HepG2 (cell line): Measurements from ENCODE around the gene GADD45GIP1. TPM values are rescaled to one million over a fixed set of nuclear protein-coding genes. Genes with fewer than 3 reads are reported as not detected.

Experiments used
- ARNT2 ChIP-seq: sonication (generic); formaldehyde crosslinking; IDR thresholded peaks from 2 replicates; pipeline ENCODE4 v1.8.0; 2022; ENCODE audit warnings: mild to moderate bottlenecking, low read depth, missing genetic modification reagents, moderate library complexity
- FOXA3 ChIP-seq: IDR thresholded peaks from 2 replicates; pipeline ENCODE4 v1.6.1; 2016; ENCODE audit warnings: missing genetic modification reagents, missing compliant biosample characterization
- NFYC ChIP-seq: IDR thresholded peaks from 2 replicates; pipeline ENCODE4 v1.6.1; 2016; ENCODE audit warnings: missing genetic modification reagents, missing compliant biosample characterization
- PAF1 ChIP-seq: IDR thresholded peaks from 2 replicates; pipeline ENCODE4 v1.6.1; 2016; ENCODE audit warnings: missing genetic modification reagents, missing compliant biosample characterization
- PCBP1 ChIP-seq: fragments of 200-400 bp; formaldehyde crosslinking; IDR thresholded peaks from 2 replicates; pipeline ENCODE4 v1.6.1; 2017; ENCODE audit warnings: mild to moderate bottlenecking, low read depth, low read length, borderline replicate concordance
- PHF8 ChIP-seq: sonication (generic); formaldehyde crosslinking; IDR thresholded peaks from 2 replicates; pipeline ENCODE4 v1.5.0; 2020; ENCODE audit warnings: missing genetic modification reagents
- ZKSCAN5 ChIP-seq: sonication (generic); formaldehyde crosslinking; IDR thresholded peaks from 2 replicates; pipeline ENCODE4 v1.5.1; 2020; ENCODE audit warnings: mild to moderate bottlenecking, missing genetic modification reagents
- ZNF557 ChIP-seq: sonication (generic); formaldehyde crosslinking; IDR thresholded peaks from 2 replicates; pipeline ENCODE4 v1.4.0; 2020; ENCODE audit warnings: missing genetic modification reagents
- ZSCAN30 ChIP-seq: sonication (generic); formaldehyde crosslinking; IDR thresholded peaks from 2 replicates; pipeline ENCODE4 v1.5.0; 2020; ENCODE audit warnings: mild to moderate bottlenecking, missing genetic modification reagents
- polyA plus RNA-seq, 8 experiments: library from polyadenylated mRNA; depleted of rRNA in 3 of 8; stranded (reverse) in 7 of 8; unstranded in 1 of 8; fragments of >200 nt; fragmentation: Illumina TruSeq in 4 of 8; extraction: Trizol in 4 of 8; gene quantifications; 2 replicates each; pipeline versions ENCODE4 v1.2.1 to v1.2.3, GENCODE V29; 2011 to 2016; ENCODE audit warnings: low read depth in 4 of 8, missing spikeins in 1 of 8, mixed read lengths in 1 of 8; ENCODE audit not compliant: insufficient read depth in 1 of 8
- total RNA-seq, 5 experiments: library from RNA; depleted of rRNA; stranded (reverse); fragments of >200 nt; fragmentation: Illumina TruSeq; extraction: Trizol; gene quantifications; 2 replicates each; pipeline ENCODE4 v1.2.3, GENCODE V29; 2016; ENCODE audit warnings: low read depth in 1 of 5
- TF ChIP-seq, protein P1 (sequence below): sonication (generic); formaldehyde crosslinking; IDR thresholded peaks from 2 replicates; pipeline ENCODE4 v1.4.0; 2020; ENCODE audit warnings: missing genetic modification reagents
- TF ChIP-seq, protein P2 (sequence below): sonication (generic); formaldehyde crosslinking; IDR thresholded peaks from 2 replicates; pipeline ENCODE4 v1.4.0; 2020; ENCODE audit warnings: low read depth, missing genetic modification reagents
- TF ChIP-seq, protein P3 (sequence below): sonication (generic); formaldehyde crosslinking; IDR thresholded peaks from 2 replicates; pipeline ENCODE4 v1.5.0; 2020; ENCODE audit warnings: missing genetic modification reagents
- TF ChIP-seq, protein P4 (sequence below): sonication (generic); formaldehyde crosslinking; conservative IDR thresholded peaks from 2 replicates; pipeline ENCODE4 v1.4.0; 2020; ENCODE audit warnings: missing genetic modification reagents
- TF ChIP-seq, protein P5 (sequence below): sonication (generic); formaldehyde crosslinking; IDR thresholded peaks from 2 replicates; pipeline ENCODE4 v1.4.0; 2020; ENCODE audit warnings: mild to moderate bottlenecking, missing genetic modification reagents

GADD45GIP1 gene
- total and polyA plus RNA-seq, 2 of the 13 experiments (the other 11 are each of a cell fraction or from before 2014, with no cell fraction given): 24.6 to 30.7 TPM

DNA sequence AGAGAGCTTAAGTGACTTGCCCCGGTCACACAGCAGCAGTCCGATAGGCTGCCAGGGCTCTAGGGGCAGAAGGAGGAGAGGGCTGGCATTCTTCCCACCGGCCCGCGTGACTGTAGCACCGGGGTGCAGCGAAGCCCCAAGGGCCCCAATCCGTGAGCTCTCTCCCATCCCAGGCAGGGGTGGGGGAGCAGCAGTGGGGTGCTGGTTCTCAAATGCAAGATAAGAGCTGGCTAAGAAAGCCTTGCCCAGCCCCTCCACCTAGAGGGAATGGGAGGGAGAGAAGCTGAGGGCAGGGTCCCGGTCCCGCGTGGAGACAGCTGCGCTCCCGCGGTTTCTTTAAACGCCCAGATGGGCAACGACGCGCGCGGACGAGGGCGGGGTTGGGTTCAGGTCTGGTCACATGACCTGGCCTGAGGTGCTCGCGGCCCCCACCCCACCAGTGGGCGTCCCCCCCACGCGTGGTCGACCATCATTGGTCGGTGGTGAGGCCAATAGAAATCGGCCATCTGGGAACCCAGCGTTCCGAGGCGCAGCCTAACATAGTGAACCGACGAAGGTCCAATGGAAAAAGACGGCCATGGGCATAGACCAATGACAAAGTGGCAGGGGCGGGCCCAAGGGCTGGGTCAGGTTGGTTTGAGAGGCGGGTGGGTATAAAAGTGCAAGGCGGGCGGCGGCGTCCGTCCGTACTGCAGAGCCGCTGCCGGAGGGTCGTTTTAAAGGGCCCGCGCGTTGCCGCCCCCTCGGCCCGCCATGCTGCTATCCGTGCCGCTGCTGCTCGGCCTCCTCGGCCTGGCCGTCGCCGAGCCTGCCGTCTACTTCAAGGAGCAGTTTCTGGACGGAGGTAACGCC lies 18.9 kb downstream of the GADD45GIP1 start, which contains the start of gene CALR (continued):
- TF ChIP-seq, protein P1, sequence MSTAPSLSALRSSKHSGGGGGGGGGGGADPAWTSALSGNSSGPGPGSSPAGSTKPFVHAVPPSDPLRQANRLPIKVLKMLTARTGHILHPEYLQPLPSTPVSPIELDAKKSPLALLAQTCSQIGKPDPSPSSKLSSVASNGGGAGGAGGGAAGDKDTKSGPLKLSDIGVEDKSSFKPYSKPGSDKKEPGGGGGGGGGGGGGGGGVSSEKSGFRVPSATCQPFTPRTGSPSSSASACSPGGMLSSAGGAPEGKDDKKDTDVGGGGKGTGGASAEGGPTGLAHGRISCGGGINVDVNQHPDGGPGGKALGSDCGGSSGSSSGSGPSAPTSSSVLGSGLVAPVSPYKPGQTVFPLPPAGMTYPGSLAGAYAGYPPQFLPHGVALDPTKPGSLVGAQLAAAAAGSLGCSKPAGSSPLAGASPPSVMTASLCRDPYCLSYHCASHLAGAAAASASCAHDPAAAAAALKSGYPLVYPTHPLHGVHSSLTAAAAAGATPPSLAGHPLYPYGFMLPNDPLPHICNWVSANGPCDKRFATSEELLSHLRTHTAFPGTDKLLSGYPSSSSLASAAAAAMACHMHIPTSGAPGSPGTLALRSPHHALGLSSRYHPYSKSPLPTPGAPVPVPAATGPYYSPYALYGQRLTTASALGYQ: no peak; the same call in 1 of the 2 replicates
- TF ChIP-seq PHF8 (CRISPR knock-in tag): peak; percentile 91
- TF ChIP-seq, protein P2, sequence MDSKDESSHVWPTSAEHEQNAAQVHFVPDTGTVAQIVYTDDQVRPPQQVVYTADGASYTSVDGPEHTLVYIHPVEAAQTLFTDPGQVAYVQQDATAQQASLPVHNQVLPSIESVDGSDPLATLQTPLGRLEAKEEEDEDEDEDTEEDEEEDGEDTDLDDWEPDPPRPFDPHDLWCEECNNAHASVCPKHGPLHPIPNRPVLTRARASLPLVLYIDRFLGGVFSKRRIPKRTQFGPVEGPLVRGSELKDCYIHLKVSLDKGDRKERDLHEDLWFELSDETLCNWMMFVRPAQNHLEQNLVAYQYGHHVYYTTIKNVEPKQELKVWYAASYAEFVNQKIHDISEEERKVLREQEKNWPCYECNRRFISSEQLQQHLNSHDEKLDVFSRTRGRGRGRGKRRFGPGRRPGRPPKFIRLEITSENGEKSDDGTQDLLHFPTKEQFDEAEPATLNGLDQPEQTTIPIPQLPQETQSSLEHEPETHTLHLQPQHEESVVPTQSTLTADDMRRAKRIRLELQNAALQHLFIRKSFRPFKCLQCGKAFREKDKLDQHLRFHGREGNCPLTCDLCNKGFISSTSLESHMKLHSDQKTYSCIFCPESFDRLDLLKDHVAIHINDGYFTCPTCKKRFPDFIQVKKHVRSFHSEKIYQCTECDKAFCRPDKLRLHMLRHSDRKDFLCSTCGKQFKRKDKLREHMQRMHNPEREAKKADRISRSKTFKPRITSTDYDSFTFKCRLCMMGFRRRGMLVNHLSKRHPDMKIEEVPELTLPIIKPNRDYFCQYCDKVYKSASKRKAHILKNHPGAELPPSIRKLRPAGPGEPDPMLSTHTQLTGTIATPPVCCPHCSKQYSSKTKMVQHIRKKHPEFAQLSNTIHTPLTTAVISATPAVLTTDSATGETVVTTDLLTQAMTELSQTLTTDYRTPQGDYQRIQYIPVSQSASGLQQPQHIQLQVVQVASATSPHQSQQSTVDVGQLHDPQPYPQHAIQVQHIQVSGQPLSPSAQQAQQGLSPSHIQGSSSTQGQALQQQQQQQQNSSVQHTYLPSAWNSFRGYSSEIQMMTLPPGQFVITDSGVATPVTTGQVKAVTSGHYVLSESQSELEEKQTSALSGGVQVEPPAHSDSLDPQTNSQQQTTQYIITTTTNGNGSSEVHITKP: no peak
- no peak; the same call in 1 of the 2 replicates for TF ChIP-seq PCBP1
- no peak for TF ChIP-seq ZNF557 (CRISPR knock-in tag)
- TF ChIP-seq ZSCAN30: no peak
- peak; percentile 99 for TF ChIP-seq NFYC (CRISPR knock-in tag)
- TF ChIP-seq, protein P3, sequence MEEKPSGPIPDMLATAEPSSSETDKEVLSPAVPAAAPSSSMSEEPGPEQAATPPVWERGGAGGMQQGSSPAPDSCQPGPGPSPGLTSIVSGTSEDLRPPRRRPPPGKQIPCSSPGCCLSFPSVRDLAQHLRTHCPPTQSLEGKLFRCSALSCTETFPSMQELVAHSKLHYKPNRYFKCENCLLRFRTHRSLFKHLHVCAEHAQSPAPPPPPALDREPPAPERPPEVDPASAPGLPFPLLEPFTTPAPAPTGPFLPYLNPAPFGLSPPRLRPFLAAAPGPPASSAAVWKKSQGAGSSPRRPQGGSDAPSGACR: peak; percentile 87; the same call in 1 of the 2 replicates
- TF ChIP-seq ARNT2 (CRISPR knock-in tag): peak; percentile 79
- TF ChIP-seq, protein P4, sequence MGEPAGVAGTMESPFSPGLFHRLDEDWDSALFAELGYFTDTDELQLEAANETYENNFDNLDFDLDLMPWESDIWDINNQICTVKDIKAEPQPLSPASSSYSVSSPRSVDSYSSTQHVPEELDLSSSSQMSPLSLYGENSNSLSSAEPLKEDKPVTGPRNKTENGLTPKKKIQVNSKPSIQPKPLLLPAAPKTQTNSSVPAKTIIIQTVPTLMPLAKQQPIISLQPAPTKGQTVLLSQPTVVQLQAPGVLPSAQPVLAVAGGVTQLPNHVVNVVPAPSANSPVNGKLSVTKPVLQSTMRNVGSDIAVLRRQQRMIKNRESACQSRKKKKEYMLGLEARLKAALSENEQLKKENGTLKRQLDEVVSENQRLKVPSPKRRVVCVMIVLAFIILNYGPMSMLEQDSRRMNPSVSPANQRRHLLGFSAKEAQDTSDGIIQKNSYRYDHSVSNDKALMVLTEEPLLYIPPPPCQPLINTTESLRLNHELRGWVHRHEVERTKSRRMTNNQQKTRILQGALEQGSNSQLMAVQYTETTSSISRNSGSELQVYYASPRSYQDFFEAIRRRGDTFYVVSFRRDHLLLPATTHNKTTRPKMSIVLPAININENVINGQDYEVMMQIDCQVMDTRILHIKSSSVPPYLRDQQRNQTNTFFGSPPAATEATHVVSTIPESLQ (CRISPR knock-in tag): no peak
- no peak for TF ChIP-seq ZKSCAN5
- no peak for TF ChIP-seq PAF1
- TF ChIP-seq, protein P5, sequence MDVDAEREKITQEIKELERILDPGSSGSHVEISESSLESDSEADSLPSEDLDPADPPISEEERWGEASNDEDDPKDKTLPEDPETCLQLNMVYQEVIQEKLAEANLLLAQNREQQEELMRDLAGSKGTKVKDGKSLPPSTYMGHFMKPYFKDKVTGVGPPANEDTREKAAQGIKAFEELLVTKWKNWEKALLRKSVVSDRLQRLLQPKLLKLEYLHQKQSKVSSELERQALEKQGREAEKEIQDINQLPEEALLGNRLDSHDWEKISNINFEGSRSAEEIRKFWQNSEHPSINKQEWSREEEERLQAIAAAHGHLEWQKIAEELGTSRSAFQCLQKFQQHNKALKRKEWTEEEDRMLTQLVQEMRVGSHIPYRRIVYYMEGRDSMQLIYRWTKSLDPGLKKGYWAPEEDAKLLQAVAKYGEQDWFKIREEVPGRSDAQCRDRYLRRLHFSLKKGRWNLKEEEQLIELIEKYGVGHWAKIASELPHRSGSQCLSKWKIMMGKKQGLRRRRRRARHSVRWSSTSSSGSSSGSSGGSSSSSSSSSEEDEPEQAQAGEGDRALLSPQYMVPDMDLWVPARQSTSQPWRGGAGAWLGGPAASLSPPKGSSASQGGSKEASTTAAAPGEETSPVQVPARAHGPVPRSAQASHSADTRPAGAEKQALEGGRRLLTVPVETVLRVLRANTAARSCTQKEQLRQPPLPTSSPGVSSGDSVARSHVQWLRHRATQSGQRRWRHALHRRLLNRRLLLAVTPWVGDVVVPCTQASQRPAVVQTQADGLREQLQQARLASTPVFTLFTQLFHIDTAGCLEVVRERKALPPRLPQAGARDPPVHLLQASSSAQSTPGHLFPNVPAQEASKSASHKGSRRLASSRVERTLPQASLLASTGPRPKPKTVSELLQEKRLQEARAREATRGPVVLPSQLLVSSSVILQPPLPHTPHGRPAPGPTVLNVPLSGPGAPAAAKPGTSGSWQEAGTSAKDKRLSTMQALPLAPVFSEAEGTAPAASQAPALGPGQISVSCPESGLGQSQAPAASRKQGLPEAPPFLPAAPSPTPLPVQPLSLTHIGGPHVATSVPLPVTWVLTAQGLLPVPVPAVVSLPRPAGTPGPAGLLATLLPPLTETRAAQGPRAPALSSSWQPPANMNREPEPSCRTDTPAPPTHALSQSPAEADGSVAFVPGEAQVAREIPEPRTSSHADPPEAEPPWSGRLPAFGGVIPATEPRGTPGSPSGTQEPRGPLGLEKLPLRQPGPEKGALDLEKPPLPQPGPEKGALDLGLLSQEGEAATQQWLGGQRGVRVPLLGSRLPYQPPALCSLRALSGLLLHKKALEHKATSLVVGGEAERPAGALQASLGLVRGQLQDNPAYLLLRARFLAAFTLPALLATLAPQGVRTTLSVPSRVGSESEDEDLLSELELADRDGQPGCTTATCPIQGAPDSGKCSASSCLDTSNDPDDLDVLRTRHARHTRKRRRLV: 0 out of 2 replicates have a peak, but pooled peaks have one; percentile 77
- TF ChIP-seq FOXA3 (CRISPR knock-in tag): no peak; the same call in 1 of the 2 replicates
